HG03460 (cell line): Measurements from ENCODE around the gene EHF.

Experiments
- ATAC-seq: cut with Tn5 transposase; IDR thresholded peaks from one replicate; pipeline ENCODE4 v1.9.1; 2021; ENCODE audit not compliant: unreplicated experiment

Gene EHF

DNA sequence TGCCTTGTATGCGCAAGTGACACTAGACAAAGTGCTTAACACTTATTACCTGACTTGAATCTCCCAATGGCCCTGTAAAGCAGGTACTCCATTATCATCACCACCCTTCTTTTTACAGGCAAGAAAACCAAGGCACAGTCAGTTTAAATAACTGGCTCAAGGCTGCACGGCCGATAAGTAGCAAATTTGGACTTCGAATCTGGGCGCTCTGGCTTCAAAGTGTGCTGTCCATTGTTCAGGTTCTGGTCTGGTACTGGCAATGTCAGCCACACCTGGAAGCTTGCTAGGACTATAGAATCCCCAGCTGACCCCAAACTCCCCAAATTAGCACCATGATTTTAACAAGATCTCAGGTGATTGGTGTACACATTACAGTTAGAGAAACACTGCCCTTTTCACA lies 19.3 kb upstream of the EHF start:
- ATAC-seq: no peak

DNA sequence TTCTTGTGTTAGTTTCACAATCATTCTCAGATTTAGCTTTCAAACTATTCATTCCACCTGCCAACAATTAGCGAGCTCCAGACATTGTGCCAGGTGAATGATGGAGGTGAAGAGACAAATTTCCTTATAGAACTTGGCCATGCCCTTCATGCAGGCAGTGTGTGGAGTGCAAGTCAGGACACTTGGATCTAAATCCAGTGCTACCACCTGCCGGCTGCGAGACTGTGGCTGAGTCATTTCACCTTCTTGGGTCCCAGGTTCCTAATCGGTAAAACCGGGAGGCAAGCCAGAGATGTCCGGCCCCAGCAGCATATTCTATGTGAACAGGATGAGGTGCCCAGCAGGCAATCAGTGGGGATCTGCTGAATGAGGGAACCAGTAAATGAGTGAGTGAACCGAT lies 18.6 kb upstream of the EHF start:
- no peak for ATAC-seq

DNA sequence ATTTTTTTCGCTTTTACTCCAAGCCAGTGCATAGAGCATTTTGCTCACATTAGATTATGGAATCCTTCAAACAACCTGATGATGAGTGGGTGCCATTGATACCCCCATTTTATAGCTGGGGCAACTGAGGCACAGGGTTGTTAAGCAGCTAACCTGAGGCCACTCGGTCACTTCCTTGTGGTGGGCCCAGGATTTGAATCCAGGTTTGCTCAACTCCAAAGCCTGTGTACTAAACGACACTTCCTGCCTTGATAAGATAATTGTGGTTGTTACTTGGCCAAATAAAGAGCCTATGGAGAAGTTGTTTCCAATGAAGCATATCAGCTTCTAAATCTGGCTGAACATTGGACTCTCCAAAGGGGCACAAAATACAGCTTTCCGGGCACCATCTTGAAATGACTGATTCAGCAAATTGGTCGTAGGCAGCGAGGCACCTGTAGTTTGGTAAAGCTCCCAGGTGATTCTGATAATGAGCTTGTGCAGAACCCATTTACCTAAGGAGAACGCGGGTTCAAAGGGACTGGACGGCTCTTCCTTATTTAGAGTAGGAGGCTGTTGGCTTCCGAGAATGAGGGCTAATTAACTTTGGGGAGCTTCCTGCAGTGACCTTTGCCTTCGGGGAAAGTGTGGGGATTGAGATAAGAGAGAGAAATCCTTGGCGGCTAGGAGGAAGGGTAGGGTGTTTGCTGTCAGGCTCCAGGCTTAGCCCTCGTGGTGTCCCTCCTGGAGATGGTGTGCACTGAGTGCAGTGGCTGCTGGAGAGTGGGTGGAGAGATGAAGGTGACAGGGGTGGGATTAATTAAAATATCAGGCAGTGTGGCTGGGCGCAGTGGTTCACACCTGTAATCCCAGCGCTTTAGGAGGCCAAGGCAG lies 17.5 kb upstream of the EHF start:
- ATAC-seq: no peak

DNA sequence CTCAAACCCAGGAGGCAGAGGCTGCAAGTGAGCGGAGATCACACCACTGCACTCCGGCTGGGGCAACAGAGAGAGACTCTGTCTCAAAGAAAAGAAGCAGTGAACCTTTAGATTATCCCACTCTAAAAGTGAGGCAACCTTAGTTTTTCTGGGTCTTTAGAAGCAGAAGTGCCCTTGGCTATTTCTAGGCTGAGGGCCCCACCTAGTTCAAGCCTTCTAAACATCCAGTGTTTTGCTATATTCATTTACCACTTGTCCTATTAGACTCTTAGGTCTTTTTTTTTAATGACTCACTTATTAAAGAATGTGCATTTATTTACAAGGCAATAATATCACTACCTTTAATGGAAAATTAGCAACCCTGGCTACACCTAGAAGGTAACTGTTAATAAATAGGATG lies 16.7 kb upstream of the EHF start:
- ATAC-seq: no peak

DNA sequence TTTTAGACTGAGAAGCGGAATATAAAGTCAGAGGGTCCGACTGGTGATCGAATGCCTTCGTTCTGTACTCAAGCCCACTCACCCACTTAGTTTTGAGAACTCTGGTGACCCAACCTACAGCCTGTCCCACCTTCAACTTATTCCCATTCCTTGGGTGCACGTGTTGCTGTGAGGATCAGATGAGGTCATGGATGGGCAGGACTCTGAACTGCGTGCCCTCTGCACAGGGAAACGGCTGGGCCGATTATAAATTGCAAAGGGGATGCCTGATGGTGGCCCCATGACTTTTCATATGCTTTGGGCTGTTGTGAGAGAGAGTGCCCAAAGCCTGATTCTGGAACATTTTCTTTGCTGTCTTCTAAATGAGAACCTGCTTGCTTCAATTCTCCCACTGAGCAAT lies 16.0 kb upstream of the EHF start:
- no peak for ATAC-seq

DNA sequence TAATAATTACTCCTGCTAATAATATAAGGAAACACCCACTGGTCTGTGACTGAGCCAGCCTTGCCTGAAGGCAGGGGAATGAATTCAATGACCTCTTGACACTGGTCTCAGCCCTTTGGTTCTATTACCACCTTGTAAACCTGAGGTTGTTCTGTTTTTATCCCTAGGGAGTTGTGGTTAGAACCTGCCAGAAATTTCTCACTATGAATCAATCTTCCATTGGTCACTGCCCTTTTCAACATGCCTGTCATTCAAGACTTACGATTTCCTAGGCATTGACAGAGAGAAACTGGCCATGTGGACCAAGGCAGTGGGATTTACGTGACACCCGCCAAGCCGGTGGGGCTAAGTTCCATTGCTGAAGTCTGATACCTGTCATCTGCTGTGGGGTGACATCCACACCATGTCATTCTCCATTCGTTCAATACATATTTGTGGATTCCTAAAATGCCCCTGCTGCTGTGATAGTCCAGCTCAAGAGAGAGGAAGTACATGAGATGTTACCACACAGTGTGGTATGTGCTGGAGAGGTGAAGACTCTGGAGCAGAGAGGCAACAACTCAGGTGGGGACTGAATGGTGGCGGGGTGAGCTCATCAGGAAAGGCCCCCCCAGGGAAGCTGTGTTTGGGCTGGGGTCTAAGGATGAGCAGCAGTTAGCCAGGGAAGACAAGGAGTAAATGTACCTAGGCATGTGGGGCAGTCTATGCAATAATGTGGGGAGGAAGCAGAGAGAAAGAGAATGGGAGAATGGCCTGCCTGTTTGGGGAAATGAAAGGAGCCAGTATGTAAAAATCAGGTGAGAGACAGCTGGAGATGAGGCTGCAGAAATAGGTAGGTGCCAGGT lies 15.2 kb upstream of the EHF start:
- ATAC-seq: no peak

DNA sequence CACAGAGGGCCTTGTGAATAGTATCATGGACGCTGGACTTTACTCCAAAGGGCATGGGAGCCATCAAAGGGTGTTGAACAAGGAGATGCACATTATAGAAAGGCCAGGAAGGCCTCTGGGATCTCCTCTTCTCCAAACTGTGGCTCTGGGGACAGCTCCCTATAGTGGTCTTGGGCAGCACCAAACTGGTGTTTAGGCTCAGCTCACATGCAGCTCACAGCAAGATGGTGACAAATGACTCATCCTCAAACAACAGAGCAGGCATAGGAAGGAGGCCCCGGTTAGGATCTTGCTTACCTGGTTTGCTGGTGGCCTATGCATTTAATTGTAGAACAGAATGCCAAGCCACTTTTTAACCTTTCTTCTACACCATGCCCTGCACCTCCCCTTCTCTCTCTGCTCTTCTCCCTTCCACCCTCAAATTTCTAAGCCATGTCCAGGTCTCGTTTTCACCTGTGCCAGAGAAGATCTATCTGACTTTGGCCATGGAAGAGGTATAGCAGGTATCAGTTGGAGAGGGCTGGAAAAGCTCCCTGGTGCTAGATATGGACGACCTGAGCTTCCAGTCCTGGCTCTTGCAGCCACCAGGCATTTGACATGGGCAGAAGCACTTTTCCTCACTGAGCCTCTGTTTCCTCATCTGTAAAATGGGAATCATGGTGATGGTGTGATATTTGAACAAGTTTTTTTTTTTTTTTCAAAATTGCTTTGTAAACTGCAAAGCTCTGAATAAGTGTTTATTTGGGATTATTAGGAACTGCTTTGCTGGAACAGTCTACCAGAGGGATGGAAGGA lies 14.4 kb upstream of the EHF start:
- ATAC-seq: no peak

DNA sequence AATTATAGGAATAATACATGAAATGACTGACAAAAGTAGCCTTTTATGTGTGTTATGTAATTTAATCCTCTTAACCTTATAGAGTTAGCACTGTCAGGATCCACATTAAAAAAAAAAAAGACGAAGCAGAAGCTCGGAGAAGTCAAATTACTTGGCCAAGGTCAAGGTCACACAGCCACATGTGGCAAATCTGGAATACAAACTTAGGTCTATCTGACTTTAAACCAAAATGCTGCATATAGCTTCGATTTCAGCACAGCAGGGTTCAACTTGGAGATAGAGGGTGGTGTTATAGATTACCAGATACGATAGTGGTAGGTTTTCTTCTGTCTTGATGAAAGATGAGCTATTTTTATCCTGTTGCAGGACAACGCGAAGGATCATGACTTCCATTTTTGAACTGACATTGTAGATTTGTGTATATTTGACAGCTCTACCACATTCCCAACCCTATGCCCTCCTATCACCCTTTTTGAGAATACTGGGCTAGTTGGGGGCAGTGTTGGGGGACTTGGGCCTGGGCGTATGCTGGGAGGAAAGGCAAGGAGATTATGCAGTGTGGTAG lies 11.6 kb upstream of the EHF start:
- no peak for ATAC-seq

DNA sequence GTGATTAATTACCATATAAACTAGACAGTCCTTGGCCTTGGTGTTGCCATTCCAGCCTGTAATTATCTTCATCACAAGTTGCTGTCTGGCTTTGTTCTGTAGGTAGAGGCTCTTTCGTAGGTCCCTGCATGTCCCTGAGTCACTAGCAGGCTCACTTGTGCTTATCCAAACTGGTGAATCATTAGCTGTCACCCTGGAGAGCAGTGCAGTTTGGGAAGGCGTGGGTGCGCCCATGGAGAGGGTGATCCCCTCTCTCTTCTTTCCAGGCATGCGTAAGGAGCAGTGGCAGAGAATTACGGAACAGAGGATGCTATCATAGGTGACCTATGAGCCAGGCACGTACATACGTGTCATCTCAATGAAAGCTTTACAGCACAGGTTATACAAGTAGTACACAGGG lies 11.0 kb upstream of the EHF start:
- ATAC-seq: no peak

DNA sequence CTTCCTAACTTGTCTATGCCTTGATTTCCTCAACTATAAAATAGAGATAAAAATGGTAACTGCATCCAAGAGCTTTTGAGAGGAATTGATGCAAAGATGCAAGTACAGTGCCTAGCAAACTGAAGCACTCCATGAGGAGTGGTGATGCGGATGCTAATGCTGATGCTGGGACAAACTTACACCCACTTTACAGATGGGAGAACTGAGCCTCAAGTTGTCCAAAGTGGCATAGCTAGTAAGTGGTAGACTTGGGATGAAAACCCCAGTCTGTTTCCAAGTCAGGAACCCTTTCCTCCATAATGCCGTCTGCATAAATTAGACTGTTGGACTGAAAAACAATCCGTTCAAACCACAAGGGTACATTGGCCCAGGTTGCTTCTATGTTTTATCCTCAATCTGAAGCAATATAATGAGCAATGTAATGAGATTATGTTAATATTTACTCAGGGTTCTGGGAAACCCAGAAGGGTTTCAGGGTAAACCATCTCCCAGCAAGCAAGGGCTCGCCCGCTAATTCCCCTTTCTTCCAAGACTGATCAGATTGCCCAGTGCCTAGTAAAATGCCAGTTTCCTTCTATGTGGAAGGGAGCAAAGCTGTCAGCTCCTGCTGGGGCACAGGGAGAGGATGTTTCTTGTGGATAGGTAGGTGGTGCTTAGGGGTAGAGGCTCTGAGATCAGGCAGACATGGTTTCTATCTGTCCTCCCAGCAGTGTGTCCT lies 10.4 kb upstream of the EHF start:
- ATAC-seq: no peak

DNA sequence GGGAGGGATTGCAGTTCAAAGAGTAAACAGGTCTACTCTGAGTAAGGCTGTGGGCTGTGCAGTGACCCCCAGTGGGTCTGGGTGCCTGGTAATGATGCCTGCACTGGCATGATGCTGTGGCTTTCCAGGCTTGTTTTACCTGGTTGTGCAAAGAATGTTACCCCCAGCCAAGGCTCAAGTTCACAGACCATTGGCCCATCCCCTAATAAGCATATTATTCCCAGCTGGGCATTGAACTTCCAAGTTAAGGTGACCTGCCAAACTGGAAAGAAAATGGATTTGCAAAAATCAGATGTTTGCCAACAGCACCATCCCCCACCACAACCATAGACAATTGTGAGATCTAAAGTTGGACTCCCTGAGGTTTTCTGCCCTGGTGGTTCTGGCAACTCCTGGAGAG lies 7.9 kb upstream of the EHF start:
- no peak for ATAC-seq

DNA sequence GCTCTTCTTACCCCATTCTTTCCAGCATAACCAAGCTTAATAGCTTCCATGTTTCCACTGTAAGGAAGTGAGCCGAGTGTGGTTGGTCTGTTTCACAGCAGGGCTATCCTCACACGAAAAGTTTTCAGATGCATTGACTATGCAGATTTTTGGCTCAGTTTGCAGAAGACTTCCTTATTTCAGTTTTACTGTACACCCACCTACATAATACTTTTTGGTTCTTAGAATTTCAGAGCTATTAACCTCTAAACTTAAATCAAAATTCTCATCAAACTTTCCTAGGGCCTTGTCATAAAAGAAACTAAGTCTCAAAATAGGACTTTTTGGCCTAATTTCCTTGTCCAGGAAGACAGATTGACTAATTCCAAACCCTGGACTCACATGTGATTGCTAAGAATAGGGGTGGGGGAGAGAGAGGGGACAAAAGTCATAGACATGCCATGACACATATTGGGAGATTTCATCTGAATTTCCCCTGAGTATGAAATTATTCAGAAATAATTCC lies 7.3 kb upstream of the EHF start:
- ATAC-seq: peak; percentile 86

DNA sequence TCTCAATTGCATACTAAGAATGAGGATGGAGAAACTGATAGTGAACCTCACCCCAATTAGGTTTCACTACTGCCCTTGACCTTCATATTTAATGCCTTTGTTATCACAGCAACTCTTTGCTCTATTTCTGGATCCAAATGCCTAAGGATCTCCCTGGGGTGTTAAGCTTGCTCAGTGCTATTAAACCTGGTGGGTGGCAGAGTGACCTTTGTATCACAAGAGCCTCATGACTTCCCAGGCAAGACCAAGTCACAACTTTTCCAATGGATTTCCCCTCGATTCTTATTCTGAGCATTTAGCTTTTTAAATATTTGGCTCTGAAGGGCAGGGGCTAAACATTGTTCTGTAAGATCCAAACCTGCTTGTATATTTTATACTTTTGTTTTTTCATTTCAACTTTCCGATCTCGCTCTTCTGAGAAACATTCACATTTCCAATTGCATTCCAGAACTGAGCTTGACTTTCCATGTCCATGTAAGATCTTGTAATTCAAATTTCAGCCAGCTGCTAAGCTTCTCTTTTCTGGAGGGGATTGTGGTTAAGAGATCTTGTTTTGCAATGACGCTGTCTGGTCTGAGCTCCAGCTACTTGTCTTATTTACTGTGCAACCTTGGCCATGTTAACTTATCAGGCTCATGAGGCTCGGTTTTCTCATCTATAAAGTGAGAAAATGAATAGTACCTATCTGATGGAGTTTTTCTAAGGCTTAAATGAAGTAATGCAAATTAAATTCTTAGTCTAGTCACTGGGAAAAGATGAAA lies 6.4 kb upstream of the EHF start:
- no peak for ATAC-seq

DNA sequence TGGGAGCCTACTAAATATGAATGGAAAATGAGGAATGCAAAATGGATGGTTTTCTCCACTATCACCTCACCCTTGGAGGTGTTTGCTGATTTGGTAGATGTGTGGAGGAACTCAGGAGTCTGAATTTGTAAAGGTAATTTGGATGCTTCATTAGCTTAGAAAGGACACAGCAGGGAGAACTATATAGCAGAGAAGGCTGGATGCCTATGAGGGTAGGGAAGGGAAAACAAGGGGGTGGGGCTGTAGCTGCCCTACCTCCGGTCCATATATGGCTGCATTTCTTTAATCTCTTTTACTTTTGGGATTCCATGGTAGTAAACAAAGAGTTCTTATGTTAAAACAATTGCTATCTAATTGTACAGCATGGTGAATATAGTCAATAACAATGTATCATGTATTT lies 4.8 kb upstream of the EHF start:
- ATAC-seq: no peak

DNA sequence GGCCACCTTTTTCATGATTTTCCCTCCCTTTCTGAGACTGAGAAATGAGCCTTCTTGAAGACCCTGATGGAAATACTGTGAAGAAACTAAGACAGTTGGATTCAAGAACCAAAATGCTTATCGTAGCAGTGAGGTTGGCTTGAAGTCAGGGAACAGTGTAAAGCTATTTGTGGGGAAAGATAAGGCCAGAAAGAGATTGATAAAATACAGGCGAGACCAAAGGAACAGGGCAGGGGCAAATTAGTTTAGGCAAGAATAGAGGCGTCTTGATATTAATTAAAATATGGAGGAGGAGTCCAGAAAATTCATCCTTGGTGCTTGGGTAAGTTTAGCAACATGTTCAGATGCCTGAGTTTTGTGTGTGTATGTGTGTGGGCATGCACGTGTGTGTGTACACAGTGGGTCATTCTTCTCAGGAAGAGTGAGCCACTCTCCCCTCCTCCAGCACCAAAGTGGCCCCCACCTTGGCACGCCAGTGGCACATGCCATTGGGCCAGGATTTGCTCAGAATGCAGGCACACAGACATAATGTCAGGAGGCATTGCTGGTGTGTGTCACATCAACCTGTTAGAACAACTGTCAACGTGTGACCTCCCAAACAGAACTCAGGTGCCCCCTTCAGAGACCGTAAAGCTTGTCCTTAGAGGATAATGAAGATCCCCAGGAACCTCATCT lies 3.9 kb upstream of the EHF start:
- ATAC-seq: no peak

DNA sequence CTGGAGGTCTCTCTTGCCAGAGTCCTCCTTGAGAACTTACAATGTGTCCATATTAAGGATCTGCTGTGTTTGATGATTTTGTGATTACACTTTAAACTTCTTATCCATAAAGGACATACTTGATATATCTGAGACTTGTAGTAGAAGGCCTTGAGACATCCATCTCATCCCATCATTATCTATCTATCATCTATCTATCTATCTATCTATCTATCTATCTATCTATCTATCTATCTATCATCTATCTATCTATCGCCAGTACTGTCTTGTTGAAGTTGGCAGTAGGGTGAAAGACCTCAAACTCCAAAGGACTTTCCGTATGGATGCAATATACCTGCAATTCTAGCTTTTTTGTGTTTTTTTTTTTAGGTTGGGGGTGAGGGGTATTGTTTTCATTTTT lies 2.5 kb upstream of the EHF start:
- ATAC-seq: no peak

DNA sequence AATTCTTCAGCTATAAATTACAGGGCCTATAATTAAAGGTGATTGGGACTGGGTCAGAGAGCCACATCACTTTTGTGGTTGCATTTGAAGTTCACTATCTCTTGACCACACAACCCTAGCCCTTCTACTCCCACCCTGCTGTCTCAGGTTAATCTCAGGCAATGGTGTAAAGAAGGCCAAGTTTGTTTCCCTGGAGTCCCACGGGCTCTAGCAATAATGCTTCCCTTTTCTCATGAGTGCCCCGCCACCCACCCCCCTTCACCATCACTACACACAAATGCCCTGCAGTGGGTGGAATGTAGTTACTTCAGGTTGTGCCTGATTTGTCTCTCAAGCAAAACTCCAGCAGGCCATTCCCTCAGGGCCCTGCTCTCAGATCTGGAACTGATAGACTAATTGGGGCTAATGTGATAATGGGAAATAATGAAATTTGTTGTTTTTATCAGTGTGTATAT lies 1.8 kb upstream of the EHF start:
- ATAC-seq: no peak

DNA sequence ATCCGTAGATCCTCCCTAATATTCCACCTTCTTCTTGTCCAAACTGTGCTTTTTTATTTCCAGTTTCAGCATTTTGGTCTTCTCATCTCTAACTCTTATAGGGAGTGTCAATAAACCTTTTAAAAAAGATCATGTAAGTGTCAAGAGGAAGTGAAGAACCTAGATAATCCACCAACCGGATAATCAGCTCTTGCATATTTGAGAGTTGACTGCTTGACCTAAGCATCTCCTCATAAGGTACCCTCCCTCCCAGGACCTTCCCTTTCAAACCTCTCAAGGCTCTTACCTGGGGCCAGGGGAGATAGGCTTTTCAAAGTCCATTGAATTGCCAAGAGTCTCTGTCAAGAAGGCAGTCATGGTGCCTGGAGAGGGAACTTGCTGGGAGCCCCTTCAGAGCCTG lies 691 bp upstream of the EHF start:
- ATAC-seq: no peak

DNA sequence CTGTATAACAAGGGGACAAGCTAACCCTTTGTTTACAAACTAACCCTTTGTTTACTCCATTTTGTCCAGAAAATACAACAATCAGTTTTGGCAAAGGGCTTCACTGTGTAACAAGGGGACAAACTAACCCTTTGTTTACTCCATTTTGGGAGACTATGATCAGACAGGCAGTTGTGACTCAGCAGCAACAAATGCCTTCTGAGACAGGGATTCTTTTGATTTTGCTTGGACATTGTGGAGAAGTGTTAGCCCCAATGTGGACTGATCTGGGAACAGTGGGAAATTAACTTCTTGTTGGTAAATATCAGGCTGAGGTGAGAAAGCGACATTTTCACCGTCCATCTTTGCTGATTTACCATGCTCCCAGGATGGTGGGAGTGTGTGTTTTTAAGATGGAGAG lies 983 bp downstream of the EHF start:
- no peak for ATAC-seq
